GM10266 (cell line): ENCODE data around the gene SPPL3.
"Not testable (repeated sequence)": the region's sequence is repeated elsewhere in the genome, so short reads cannot be mapped to it uniquely, and the experiment has no call there.

Experiments used
- DNase-seq: peaks from one replicate; pipeline ENCODE4 v3.0.0; 2012; ENCODE audit errors: extremely low spot score
- TF ChIP-seq, protein P1 (sequence below): IDR thresholded peaks from 2 replicates; pipeline ENCODE4 v1.5.1; 2012; ENCODE audit warnings: mild to moderate bottlenecking, low read depth; ENCODE audit not compliant: control insufficient read depth, insufficient read depth; ENCODE audit errors: missing control alignments

SPPL3 gene

DNA sequence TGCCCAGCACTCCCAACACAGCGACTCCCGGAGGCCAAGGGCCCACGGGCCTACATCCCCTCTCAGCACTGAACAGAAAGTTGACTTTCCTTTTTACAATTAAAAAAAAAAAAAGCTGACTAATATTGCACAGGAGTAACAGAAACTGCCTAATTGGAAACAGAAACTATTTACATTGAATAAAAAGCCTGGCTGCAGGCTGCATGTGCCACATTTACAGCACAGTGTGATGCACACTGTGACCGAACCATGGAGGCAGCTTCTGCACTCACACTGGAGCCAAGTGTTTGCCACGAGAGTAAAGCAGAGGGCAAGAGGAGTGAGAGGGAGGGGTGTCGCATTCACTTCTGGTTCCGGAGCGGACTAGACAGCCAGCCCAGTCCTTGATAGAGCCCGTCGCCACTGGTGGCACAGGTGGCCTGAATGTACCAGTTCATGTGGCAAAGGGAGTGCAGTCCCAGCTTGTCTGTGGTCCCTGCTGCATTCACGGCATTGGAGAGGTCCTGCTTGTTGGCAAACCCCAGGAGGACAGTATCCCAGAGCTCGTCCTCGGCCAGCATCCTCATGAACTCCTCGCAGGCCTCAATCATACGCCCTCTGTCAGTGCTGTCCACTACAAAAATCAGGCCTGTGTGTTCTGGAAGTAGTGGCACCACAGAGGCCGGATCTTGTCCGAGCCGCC lies 59.2 kb downstream of the SPPL3 start:
- TF ChIP-seq, protein P1, sequence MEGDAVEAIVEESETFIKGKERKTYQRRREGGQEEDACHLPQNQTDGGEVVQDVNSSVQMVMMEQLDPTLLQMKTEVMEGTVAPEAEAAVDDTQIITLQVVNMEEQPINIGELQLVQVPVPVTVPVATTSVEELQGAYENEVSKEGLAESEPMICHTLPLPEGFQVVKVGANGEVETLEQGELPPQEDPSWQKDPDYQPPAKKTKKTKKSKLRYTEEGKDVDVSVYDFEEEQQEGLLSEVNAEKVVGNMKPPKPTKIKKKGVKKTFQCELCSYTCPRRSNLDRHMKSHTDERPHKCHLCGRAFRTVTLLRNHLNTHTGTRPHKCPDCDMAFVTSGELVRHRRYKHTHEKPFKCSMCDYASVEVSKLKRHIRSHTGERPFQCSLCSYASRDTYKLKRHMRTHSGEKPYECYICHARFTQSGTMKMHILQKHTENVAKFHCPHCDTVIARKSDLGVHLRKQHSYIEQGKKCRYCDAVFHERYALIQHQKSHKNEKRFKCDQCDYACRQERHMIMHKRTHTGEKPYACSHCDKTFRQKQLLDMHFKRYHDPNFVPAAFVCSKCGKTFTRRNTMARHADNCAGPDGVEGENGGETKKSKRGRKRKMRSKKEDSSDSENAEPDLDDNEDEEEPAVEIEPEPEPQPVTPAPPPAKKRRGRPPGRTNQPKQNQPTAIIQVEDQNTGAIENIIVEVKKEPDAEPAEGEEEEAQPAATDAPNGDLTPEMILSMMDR, result no peak
- no peak for DNase-seq

DNA sequence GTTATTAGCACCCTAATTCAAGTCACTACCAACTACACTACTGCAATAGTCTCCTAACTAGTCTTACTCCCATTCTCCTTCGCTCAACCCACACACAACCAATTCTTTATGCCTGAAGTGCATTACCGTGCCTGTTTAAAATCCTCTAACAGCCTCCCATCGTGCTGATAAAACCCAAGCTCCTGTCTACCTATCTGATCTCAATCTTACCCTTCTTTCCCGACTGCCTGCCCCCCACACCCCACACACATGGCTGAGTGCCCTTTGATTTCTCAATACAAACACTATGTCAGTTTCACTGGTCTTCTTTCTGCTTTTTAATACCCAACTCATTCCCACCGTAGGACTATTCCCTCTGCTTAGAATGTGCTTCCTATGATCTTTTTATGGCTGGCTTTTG lies 59.9 kb downstream of the SPPL3 start:
- TF ChIP-seq, protein P1, result no peak
- DNase-seq, result no peak

DNA sequence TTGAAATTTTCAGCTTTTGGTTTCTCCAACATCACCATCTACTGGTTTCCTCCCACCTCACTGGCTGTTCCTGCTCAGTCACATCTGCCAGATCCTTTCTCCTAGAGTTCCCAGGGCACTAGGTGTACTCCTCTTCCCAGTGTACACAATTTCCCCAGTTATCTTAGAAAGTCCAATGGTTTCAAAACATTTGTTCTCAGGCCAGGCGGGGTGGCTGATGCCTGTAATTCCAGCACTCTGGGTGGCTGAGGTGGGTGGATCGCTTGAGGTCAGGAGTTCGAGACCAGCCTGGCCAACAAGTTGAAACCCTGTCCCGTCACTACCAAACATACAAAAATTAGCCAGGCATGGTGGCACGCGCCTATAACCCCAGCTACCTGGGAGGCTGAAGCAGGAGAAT lies 60.7 kb downstream of the SPPL3 start:
- no peak for DNase-seq
- TF ChIP-seq, protein P1, result no peak

DNA sequence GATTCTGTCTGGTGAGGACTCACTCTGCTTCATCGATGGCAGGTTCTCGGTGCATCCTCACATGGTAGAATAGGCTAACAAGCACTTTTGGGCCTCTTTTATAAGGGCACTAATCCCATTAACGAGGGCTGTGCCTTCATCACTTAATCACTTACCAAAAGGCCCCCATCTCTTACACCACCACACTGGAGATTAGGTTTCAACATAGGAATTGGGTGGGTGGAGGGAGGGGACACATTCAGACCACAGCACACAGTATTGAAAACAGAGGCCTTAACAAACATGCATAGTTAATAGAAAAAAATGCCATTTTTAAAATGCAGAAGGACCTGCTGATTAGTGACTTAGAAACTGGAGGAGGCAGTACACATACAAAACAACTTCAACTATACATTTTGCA lies 61.6 kb downstream of the SPPL3 start:
- DNase-seq, result no peak
- TF ChIP-seq, protein P1, result no peak

DNA sequence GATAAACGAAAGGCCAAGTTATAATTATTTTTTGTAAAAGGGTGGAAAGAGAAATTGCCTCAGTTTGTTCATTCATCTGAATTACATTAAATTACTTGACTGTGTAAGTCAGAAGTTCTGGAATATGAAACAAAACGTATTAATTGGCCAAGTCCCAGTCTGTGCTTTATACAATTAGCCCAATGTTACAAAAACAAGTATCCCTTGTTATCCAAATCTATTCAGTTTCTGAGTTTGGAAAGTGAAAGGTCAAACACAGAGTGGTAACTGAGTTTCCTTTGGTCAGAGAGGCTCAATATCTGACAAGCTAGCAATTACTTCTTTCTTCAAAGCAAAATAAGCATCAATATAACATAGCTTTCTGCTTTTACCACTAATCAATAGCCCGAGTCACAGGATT lies 62.6 kb downstream of the SPPL3 start:
- DNase-seq, result no peak
- TF ChIP-seq, protein P1, result no peak

DNA sequence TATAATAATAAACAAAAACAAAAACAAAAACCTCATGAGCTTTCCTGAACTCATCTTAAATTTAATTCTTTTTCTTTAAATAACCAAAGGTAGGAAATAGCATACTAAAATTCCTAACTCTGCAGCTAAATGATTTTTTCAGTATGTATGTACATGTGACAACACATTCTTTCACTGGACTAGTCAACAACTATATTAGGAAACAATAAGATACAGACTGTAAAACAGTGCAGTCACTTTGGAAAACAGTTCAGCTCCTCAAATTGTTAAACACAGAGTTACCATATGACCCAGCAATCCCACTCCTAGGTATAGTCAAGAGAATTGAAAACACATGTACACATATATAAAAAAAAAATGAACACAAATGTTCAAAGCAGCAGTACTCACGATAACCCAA lies 64.7 kb downstream of the SPPL3 start:
- TF ChIP-seq, protein P1, result no peak
- no peak for DNase-seq

DNA sequence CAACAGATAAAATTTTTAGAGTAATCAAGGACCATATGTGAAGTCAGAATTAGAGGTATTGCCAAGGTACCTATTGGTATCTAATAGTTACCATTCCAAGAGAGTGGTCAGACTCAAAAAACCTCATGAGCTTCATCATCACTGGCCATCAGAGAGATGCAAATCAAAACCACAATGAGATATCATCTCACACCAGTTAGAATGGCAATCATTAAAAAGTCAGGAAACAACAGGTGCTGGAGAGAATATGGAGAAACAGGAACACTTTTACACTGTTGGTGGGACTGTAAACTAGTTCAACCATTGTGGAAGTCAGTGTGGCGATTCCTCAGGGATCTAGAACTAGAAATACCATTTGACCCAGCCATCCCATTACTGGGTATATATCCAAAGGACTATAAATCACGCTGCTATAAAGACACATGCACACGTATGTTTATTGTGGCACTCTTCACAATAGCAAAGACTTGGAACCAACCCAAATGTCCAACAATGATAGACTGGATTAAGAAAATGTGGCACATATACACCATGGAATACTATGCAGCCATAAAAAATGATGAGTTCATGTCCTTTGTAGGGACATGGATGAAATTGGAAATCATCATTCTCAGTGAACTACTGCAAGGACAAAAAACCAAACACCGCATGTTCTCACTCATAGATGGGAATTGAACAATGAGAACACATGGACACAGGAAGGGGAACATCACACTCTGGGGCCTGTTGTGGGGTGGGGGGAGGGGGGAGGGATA lies 65.4 kb downstream of the SPPL3 start:
- DNase-seq, result not testable (repeated sequence)
